ENCODE measurements around the gene ADCY10.
"Not testable (repeated sequence)": the region's sequence is repeated elsewhere in the genome, so short reads cannot be mapped to it uniquely, and the experiment has no call there.

ADCY10 gene

GRCh38 chr1:167924543-167925231 is 10.8 kb upstream of the ADCY10 start:
- DNase-seq (ENCODE audit: low spot score): no peak

GRCh38 chr1:167924102-167924501 is 10.2 kb upstream of the ADCY10 start:
- no peak for DNase-seq (ENCODE audit: low spot score)

GRCh38 chr1:167923324-167924056 is 9.6 kb upstream of the ADCY10 start:
- DNase-seq (ENCODE audit: low spot score): no peak

GRCh38 chr1:167922611-167923074 is 8.7 kb upstream of the ADCY10 start:
- no peak for DNase-seq (ENCODE audit: low spot score)

- no peak for DNase-seq (ENCODE audit: low spot score)
Measured at GRCh38 chr1:167922023-167922422, 8.1 kb upstream of the ADCY10 start.

GRCh38 chr1:167916766-167917511 is 3.0 kb upstream of the ADCY10 start:
- DNase-seq (ENCODE audit: low spot score): no peak

GRCh38 chr1:167915569-167915968 is 1.6 kb upstream of the ADCY10 start:
- no peak for DNase-seq (ENCODE audit: low spot score)

- no peak for DNase-seq (ENCODE audit: low spot score)
Measured at GRCh38 chr1:167912294-167912693, 1.6 kb downstream of the ADCY10 start.

GRCh38 chr1:167911413-167911812 is 2.5 kb downstream of the ADCY10 start:
- DNase-seq (ENCODE audit: low spot score): no peak

- no peak for DNase-seq (ENCODE audit: low spot score)
Measured at GRCh38 chr1:167910530-167910929, 3.4 kb downstream of the ADCY10 start.

- DNase-seq (ENCODE audit: low spot score): no peak
Measured at GRCh38 chr1:167909691-167910180, 4.2 kb downstream of the ADCY10 start.

GRCh38 chr1:167905671-167906070 is 8.3 kb downstream of the ADCY10 start:
- no peak for DNase-seq (ENCODE audit: low spot score)

GRCh38 chr1:167905182-167905581 is 8.8 kb downstream of the ADCY10 start:
- no peak for DNase-seq (ENCODE audit: low spot score)

GRCh38 chr1:167904652-167905130 is 9.2 kb downstream of the ADCY10 start:
- no peak for DNase-seq (ENCODE audit: low spot score)

GRCh38 chr1:167900907-167901306 is 13.0 kb downstream of the ADCY10 start:
- no peak for DNase-seq (ENCODE audit: low spot score)

GRCh38 chr1:167899253-167899681 is 14.7 kb downstream of the ADCY10 start:
- no peak for DNase-seq (ENCODE audit: low spot score)

- no peak for DNase-seq (ENCODE audit: low spot score)
Measured at GRCh38 chr1:167898578-167899222, 15.2 kb downstream of the ADCY10 start.

- DNase-seq (ENCODE audit: low spot score): no peak
Measured at GRCh38 chr1:167893798-167894197, 20.1 kb downstream of the ADCY10 start.

GRCh38 chr1:167890400-167890799 is 23.5 kb downstream of the ADCY10 start:
- no peak for DNase-seq (ENCODE audit: low spot score)

GRCh38 chr1:167887187-167887586 is 26.7 kb downstream of the ADCY10 start:
- DNase-seq (ENCODE audit: low spot score): not testable (repeated sequence)

- no peak for DNase-seq (ENCODE audit: low spot score)
Measured at GRCh38 chr1:167882376-167882775, 31.6 kb downstream of the ADCY10 start.

- DNase-seq (ENCODE audit: low spot score): no peak
Measured at GRCh38 chr1:167881786-167882185, 32.1 kb downstream of the ADCY10 start.

Measured in cerebellar cortex (tissue), 1 donor.